ENCODE results near the gene PDZD4.
A peak's percentile ranks its signal among the peaks of the same experiment; 100 is the strongest.

PDZD4 gene

GRCh38 chrX:153766871-153767673 lies 63.3 kb downstream of the PDZD4 start:
- no peak for DNase-seq (ENCODE audit: low read depth)
- no peak overlapping the region for H3K4me3 ChIP-seq (ENCODE audit: low read length)
- no peak for TF ChIP-seq CTCF (conservative IDR thresholded peaks at IDR 0.05; ENCODE audit: low read depth, low read length)

GRCh38 chrX:153766098-153766817 lies 64.1 kb downstream of the PDZD4 start:
- peak; percentile 38 for DNase-seq (ENCODE audit: low read depth)
- H3K4me3 ChIP-seq (ENCODE audit: low read length): peak overlapping the region; percentile 50
- TF ChIP-seq CTCF (conservative IDR thresholded peaks at IDR 0.05; ENCODE audit: low read depth, low read length): no peak

- no peak for TF ChIP-seq CTCF (conservative IDR thresholded peaks at IDR 0.05; ENCODE audit: low read depth, low read length)
- H3K4me3 ChIP-seq (ENCODE audit: low read length): peak overlapping the region; percentile 50
- no peak for DNase-seq (ENCODE audit: low read depth)
Measured at GRCh38 chrX:153765138-153766079, 64.9 kb downstream of the PDZD4 start.

DNA sequence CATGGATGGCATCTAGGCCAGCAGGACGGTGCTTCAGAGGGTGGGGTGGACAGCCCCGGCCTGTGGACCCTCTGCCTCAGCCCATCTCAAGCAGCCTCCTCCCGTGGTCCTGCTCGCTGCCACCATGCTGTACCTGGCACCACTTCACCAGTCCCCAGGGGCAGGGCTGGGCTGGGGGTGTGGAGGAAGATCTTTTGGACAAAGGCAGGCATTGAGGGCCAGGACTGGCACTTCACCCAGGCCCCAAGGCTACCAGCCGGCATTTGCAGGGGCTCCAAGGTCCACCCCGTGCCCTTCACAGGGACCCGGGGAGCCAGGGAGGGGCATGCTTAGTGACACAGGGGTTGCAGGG lies 65.6 kb downstream of the PDZD4 start:
- TF ChIP-seq CTCF (conservative IDR thresholded peaks at IDR 0.05; ENCODE audit: low read depth, low read length): no peak
- H3K4me3 ChIP-seq (ENCODE audit: low read length): peak overlapping the region; percentile 50

GRCh38 chrX:153763989-153764755 lies 66.2 kb downstream of the PDZD4 start, which contains the start of gene PLXNB3:
TSS of gene PLXNB3 (plus strand) at chrX:153764249. CDS start at chrX:153765536, 1,287 bp downstream.
- TF ChIP-seq CTCF (conservative IDR thresholded peaks at IDR 0.05; ENCODE audit: low read depth, low read length): peak; percentile 78
- DNase-seq (ENCODE audit: low read depth): peak; percentile 30
- H3K4me3 ChIP-seq (ENCODE audit: low read length): peak within 1 kb of the TSS; percentile 50

More for the DNA sequence above, 65.6 kb downstream of the PDZD4 start:
- DNase-seq (ENCODE audit: low read depth): no peak

GRCh38 chrX:153763298-153763932 lies 66.9 kb downstream of the PDZD4 start:
- TF ChIP-seq CTCF (conservative IDR thresholded peaks at IDR 0.05; ENCODE audit: low read depth, low read length): no peak
- no peak for DNase-seq (ENCODE audit: low read depth)
- no peak overlapping the region for H3K4me3 ChIP-seq (ENCODE audit: low read length)
